ENCODE measurements around the gene NOSTRIN.
"Not testable (repeated sequence)": the region's sequence is repeated elsewhere in the genome, so short reads cannot be mapped to it uniquely, and the experiment has no call there.

The NOSTRIN gene

DNA sequence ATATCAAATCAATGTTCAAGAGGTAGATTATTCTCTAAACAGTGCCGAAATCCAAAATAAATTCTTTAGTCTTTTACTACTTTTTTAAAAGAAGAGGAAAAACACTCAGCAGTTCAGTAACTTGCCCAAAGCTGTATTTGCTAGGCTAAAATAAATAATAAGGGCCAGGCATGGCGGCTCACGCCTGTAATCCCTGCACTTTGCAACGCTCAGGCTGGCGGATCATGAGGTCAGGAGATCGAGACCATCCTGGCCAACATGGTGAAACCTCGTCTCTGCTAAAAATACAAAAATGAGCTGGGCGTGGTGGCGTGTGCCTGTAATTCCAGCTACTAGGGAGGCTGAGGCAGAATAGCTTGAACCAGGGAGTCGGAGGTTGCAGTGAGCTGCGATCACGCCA lies 79.7 kb downstream of the NOSTRIN start:
- DNase-seq (ENCODE audit: low spot score), result not testable (repeated sequence)

DNA sequence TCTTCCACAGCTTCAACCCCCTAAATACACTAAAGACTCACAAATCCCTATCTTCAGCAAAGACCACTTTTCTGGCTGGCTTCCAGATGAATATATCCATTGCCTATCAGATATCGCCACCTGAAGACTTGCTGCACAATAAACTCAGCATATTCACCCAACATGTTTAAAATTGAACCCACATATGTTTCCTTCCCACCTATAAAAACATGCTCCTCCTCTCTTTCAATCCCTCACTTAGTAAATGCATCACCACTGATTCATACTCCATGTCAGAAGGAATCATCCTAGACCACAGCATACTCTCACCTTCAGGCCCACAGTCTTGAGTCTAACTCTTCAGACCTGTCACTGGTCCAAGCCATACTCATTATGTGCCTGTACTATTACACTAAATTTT lies 82.5 kb downstream of the NOSTRIN start:
- DNase-seq (ENCODE audit: low spot score), result peak; percentile 20

DNA sequence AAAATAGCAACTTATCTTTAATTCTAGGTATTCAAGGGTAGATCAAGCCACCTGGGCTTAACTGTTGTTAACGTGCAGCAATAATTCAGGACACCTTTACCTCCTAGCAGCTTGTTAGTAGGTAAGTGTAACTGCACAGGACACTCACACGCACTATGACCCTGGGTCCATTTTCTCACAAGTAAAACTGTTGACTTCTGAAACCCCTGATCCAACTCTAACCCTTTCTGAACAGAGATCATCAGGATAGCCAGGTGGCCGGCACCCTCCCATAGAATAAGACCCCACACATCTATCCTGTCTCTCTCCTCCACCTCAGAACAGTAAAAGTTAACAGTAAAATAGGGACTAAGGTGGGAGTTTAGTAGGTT lies 87.2 kb downstream of the NOSTRIN start:
- peak; percentile 11 for DNase-seq (ENCODE audit: low spot score)

DNA sequence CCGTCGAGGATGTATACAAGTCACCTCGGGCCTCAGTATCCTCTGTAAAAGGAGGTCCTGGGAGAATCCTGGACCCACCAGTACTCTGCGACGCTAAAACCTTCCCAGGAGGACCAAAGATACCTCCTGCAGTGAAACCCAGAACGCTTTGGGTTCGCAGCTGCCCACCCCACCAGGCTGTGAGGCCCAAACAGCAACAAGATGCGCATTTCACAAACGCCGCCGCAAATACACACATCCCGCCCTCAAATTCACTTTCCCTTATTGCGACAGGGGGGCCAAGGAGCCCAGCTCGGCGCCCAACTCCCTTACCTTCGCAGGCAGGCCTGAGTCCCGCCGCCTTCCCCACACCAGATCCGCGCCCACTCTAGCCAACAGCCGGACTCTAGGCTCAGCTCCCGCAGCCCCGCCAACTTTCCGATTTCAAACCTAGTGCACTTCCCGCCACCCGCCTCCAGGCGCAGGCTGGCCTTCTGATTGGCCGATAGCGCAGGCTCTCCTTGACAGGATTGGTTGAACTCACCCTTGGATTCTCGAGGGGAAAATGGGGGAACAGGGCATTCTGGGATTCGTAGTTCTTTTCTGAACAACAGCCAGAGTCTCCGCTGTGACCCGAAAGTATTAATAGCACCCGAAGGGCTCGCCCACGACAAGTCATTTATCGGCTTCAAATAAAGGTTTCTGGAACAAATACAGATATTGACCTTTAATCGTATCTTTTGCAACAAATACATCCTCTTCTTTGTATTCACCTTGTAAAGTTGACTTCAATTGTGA lies 87.8 kb downstream of the NOSTRIN start, which contains the start of gene SPC25:
SPC25 (minus strand) TSS at position 425 of the 777 bp plus-strand sequence. CDS start 911 bp downstream, outside the sequence.
- peak; percentile 91 for DNase-seq (ENCODE audit: low spot score)

DNA sequence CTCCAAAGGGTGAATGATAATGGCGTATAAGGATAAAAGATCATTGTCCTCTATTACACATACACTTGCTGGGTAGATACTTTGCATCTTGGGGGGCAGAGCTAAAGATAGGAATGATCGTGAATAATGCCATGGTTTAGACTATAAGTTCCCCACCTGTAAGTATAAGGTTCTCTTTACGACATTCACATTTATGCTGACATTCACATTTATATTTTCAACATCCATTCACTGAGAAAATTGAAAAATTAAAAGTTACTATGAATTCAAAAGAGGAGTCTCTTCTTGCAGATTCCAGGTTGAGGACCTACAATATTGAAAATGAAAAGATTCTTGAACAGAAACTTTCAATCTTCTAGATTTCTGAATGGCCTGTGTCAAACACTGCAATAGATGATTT lies 89.9 kb downstream of the NOSTRIN start:
- DNase-seq (ENCODE audit: low spot score), result no peak

DNA sequence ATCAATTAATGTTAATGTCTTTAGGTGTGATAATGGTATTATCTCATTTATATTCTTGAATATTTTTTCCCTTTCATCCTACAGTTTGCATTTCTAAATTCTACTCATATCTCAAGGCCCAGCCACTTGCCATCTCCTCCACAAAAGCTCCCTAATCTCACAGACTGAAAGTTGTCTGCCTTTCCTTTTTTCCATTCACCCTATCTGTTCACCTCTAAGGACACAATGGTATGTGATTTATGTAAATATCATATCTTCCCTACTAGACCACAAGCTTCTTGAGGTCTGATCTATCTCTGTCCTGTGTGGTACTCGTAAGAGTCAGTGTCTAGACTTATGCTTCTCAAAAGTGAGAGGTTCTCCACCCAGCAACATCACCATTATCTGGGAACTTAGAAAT lies 91.7 kb downstream of the NOSTRIN start:
- DNase-seq (ENCODE audit: low spot score), result no peak

DNA sequence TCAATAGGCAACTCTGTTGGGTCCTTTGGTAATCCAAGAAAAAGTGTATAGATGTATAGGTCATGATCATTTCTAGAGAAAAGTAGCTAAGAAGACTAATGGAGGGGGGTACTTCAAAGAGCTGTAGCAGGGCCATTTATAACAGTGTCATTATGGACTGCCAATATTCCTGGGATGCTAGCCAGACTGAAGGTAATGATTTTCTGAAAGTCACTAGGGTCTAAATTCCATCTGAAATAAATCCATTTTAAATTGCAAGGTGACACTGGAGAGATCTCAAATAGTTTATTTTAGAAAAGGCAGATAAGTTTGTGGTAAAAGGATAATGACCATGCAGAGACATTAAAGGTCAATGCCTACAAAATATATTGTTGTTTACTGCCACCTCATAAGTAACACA lies 92.3 kb downstream of the NOSTRIN start:
- no peak for DNase-seq (ENCODE audit: low spot score)

DNA sequence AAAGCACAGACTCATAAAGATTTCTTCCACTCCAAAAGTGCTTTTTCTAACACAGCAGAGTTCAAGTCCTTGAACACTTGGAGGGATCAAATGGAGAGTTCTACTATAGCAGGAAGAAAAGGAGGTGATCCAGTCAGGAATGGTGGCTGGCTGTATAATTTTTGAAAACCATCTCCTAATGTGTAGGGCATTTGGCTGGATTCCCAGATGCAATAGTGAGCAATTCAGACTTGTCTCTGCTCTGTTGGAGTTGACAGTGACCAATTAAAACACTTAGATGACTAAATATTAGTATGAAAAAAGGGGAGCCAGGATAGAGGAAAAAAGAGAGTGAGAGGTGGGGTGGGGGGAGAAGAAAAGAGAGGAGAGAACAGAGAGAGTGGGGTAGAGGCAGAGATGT lies 93.3 kb downstream of the NOSTRIN start:
- no peak for DNase-seq (ENCODE audit: low spot score)

DNA sequence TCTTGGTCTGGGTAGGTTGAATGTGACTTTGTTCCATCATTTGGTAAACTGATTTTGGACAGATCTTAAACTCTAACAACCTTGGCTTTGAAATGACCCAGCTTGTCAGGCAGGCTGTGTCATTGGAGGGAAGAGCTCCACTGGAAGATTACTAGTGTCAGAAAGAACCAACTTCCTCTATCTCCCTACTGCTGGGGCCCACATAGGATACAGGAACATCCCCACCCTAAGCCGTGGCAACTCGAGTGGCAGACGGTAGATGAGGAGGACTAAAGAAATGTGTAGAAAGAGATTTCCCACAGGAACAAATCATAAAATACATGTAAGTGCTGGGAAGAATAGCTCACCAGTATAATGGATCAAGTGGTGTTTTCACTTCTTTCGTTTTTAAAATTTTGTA lies 94.3 kb downstream of the NOSTRIN start:
- no peak for DNase-seq (ENCODE audit: low spot score)

DNA sequence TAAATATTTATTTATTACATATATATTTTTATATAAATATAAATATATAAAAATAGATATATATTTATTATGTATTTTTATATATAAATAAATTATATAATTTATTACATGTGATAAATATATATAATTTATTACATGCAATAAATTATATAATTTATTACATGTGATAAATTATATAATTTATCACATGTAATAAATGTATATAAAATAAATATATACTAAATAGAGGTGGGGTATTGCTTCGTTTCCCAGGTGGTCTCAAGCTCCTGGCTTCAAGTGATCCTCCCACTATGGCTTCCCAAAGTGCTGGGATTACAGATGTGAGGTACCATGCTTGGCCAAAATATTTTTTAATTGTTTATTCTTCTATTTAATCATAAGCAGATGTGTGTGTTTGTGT lies 95.0 kb downstream of the NOSTRIN start:
- no peak for DNase-seq (ENCODE audit: low spot score)

DNA sequence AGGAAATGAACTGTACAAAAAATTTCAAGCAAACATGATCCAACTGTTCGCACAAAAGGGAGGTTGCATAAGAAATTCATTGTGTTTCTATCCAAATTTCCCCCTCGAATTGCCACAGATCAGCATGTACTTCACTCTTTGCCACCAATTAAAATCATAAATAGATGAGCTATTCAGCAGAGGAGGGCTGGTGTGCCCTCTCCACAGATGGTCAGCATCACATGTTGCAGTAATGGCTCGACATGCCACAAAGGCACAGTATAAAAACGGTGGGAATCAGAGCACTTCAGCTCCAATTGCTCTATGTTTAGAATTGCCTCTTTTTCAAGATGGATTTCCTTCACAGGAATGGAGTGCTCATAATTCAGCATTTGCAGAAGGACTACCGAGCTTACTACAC lies 98.6 kb downstream of the NOSTRIN start, which contains the start of gene G6PC2:
G6PC2 (plus strand) TSS at position 289 of the 400 bp plus-strand sequence; CDS start at position 330, 41 bp downstream.
- no peak for DNase-seq (ENCODE audit: low spot score)

DNA sequence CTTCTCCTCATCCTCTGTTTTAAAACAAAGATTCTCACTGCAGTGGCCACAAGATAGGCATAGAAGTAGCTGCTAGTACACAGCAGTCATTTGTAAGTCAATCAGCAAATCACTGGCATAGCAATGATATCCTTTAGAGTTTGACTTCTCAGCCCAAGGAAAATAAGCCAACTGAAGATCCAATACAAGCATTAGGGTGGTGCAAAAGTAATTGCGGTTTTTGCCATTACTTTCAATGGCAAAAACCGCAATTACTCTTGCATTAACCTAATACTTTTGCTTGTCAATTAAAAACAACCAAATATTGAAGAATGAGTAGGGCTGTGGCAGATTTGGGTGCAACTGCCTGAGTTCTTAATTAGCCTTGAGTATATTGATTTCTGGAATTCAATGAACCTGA lies 101.5 kb downstream of the NOSTRIN start:
- DNase-seq (ENCODE audit: low spot score), result no peak

DNA sequence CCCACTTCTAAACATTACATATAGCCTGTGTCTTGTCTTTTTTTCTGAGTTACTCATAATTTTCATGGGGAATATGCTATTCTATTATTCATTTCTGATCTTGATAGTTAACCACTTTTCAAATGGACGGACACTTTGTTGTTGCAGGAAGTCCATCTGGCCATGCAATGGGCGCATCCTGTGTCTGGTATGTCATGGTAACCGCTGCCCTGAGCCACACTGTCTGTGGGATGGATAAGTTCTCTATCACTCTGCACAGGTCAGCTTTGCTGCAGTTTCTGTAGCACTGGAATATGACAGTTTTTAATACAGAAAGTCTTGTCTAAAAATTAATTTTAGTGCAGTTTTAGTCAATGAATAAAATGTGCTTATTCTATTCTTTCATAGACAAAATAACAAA lies 101.9 kb downstream of the NOSTRIN start:
- DNase-seq (ENCODE audit: low spot score), result no peak

DNA sequence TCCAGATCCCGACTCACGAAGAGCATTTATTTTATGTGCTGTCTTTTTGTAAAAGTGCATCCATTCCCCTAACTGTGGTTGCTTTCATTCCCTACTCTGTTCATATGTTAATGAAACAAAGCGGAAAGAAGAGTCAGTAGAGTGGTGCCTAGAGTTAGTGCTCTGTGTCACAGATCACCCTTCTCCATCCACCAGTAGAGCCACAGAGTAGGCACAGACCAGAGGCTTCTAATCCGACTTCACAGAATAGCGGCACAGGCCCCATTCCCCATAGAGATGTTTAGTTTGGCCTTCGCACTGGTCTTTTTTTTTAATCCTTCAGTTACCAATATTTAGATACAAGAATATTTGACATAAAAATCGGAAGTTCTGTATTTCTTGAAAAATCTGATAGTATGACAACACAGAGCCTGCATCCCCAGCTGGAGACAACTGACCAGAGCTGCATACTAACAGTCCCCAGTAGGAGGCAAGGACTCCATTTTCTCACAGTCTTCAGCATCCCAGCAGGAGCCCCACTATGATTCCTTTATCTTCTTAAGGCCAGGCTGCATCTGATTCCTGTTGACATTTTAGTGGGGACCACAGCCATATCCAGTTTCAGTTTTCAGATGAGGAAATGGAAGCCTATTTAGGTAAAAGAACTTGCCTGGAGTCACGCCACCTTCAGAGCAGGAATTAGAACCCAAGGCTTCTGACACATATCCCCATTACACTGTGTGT lies 105.7 kb downstream of the NOSTRIN start:
- DNase-seq (ENCODE audit: low spot score), result no peak

DNA sequence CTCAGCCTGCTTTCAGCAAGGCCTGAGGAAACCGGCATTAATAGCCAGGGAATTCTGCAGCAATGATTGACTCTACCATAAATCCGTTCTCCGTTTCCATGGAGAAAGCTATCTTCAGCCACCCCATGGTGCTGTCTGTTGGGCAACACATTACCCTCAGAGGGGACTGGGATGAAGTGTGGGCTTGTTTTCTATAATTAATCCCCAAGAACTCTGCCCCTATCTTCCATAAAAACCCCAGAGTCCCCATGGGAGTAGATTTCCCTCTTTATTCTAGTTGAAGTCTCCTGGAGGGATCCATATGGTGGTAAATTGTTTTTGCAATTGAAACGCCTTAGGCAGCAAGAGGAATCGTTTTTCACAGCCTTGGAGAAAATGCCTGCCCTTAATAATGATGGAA lies 107.9 kb downstream of the NOSTRIN start:
- DNase-seq (ENCODE audit: low spot score), result no peak

DNA sequence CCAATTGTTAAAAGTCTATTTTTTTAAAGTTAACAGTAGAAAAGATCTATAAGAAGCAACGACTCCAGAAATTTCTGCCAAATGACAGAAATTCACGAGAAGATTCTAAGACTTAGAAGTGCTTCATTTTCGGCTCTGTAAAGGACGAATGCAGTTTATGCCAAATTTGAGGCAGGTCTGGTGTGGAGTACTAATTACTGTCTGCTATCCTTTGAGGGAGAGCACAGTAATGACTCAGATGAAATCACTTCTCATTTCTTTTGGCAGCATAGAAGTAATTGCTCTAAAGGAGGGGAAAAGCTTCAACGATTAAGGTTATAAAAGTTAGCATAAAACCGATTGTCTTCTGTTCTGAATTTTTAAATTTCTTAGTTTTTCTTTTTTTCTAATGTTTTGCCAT lies 110.0 kb downstream of the NOSTRIN start:
- DNase-seq (ENCODE audit: low spot score), result no peak

DNA sequence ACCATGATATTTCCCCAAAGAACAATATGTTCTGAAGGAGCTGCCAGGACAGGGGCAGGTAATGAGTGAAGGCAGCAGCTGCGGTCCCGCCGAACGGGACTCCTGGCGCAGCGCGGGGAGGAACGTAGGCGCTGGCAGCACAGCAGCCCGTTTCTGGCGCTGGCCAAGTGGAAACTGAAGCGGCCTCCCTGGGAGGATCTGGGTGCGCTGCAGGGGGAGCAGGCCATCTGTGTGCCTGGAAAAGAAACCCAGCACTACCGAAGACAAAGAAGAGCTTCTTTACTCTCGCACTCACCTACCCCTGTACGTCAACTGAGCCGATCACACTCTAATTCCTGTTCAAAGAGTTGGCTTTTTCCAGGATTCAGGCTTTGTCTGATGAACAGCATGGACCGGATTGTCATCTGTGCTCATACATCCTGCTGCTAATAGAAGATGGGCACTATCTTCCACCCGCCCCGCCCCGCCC lies 110.5 kb downstream of the NOSTRIN start:
- DNase-seq (ENCODE audit: low spot score), result no peak

DNA sequence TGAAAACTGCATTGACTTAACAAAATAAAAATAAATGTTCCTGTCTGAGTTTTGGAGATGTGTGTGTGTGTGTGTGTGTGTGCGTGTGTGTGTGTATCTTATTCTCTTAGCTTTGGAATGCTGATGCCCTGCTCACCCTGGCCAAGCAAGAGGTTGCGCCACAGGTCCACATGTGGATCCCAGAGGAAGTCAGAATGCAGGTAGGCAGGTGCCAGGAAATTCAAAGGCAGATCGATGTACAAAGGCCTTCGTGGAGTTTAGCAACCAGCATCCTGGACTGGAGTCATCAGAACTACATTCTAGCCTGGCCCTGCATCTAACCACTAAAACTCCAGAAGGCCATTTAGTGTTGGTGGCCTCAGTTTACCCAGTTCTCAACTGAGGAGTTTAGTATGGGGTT lies 111.1 kb downstream of the NOSTRIN start:
- no peak for DNase-seq (ENCODE audit: low spot score)
